Left lung (tissue), 10 donors: Measurements from ENCODE around the gene TRIM41. TPM values are rescaled to one million over a fixed set of nuclear protein-coding genes. Genes with fewer than 3 reads are reported as not detected.

ENCODE experiments used
- ATAC-seq: fragments of 200-7000 bp; cut with Tn5 transposase; one replicate; pipeline ENCODE4 v1.9.1; 2020; ENCODE audit warnings: moderate library complexity
- DNase-seq, 4 donors: peaks; one replicate each; pipeline ENCODE4 v3.0.0-alpha.2; 2013 to 2020
- H3K27ac ChIP-seq, 2 donors: fragments of 200-600 bp; sonication (generic) in 1 of 2; one replicate each; pipeline versions ENCODE4 v1.5.0 to v1.8.0; 2020 to 2021
- H3K27me3 ChIP-seq, 2 donors: fragments of 200-600 bp; sonication (generic) in 1 of 2; one replicate each; pipeline versions ENCODE4 v1.5.0 to v1.8.0; 2020 to 2021
- H3K36me3 ChIP-seq, 2 donors: fragments of 200-600 bp; sonication (generic) in 1 of 2; one replicate each; pipeline versions ENCODE4 v1.5.0 to v1.8.0; 2020 to 2021
- H3K4me1 ChIP-seq, 2 donors: fragments of 200-600 bp; one replicate each; pipeline ENCODE4 v1.8.0; 2021
- H3K4me3 ChIP-seq, 2 donors: fragments of 200-600 bp; sonication (generic) in 1 of 2; one replicate each; pipeline versions ENCODE4 v1.5.0 to v1.8.0; 2020 to 2021; ENCODE audit warnings: mild to moderate bottlenecking in 1 of 2
- H3K9me3 ChIP-seq, 2 donors: fragments of 200-600 bp; sonication (generic) in 1 of 2; one replicate each; pipeline versions ENCODE4 v1.5.0 to v1.8.0; 2020 to 2021
- CTCF ChIP-seq, 2 donors: fragments of 200-600 bp; sonication (generic) in 1 of 2; IDR thresholded peaks; one replicate each; pipeline versions ENCODE4 v1.5.0 to v1.8.0; 2021; ENCODE audit warnings: antibody characterized with exemption in 2 of 2
- intact Hi-C, 2 donors: fragments of 100-400 bp; cut with DNase I; formaldehyde crosslinking; loops; one replicate each; pipeline versions ENCODE4 v1.11.2 to v1.14.2; 2022
- polyA plus RNA-seq, 6 donors: library from polyadenylated mRNA; unstranded; fragments of 120-200 nt; gene quantifications; one replicate each; pipeline ENCODE4 v1.2.1, GENCODE V29; 2013; ENCODE audit not compliant: insufficient read length in 6 of 6
- total RNA-seq, 2 donors: library from RNA; stranded (reverse); fragmentation: NEBNext Ultra II Directional; extraction: Animal tissue kit (Norgen Biotek cat#: 25700); gene quantifications; one replicate each; pipeline ENCODE4 v1.2.1, GENCODE V29; 2021
- donor health status: DM: no; HTN: yes; CAD: no.
- donor health status: DM: no; HTN: no; CAD: no.

The TRIM41 gene
- total and polyA plus RNA-seq, 8 donors: 24.2 to 27.6 (median 26.1) TPM

- Histone ChIP-seq H3K4me1 (peaks cover 0 to 9% of the 10 kb centered on the region in 2 donors), H3K36me3 (peaks cover 18 to 94% of the 10 kb centered on the region in 2 donors), H3K27me3 (no peaks in the 10 kb centered on the region), H3K4me3 (no peak overlapping the region), H3K9me3 (no peaks in the 10 kb centered on the region), H3K27ac (no peak overlapping the region)
- DNase-seq (no peak), ATAC-seq (no peak)
- no peak for TF ChIP-seq CTCF (IDR thresholded peaks at IDR 0.05)
- intact Hi-C loops: no loop called here
Measured at GRCh38 chr5:181234455-181235306, 11.6 kb downstream of the TRIM41 start.

- no peak overlapping the region for H3K27ac ChIP-seq
- ATAC-seq (no peak), DNase-seq (no peak)
- no peaks in the 10 kb centered on the region for H3K9me3 ChIP-seq
- H3K36me3 ChIP-seq: peaks cover 18 to 100% of the 10 kb centered on the region in 2 donors
- intact Hi-C loops: no loop called here
- H3K4me3 ChIP-seq: no peak overlapping the region
- TF ChIP-seq CTCF (IDR thresholded peaks at IDR 0.05): no peak
- peaks cover 0 to 9% of the 10 kb centered on the region in 2 donors for H3K4me1 ChIP-seq
- no peaks in the 10 kb centered on the region for H3K27me3 ChIP-seq
Measured at GRCh38 chr5:181235323-181235688, 12.2 kb downstream of the TRIM41 start.

- ATAC-seq (no peak), DNase-seq (no peak)
- H3K27me3 ChIP-seq: no peaks in the 10 kb centered on the region
- H3K9me3 ChIP-seq: no peaks in the 10 kb centered on the region
- H3K27ac ChIP-seq: no peak overlapping the region
- H3K4me3 ChIP-seq: no peak overlapping the region
- intact Hi-C loops: no loop called here
- no peak for TF ChIP-seq CTCF (IDR thresholded peaks at IDR 0.05)
- H3K4me1 ChIP-seq: peaks cover 0 to 11% of the 10 kb centered on the region in 2 donors
- peaks cover 18 to 100% of the 10 kb centered on the region in 2 donors for H3K36me3 ChIP-seq
Measured at GRCh38 chr5:181235689-181236366, 12.7 kb downstream of the TRIM41 start.

- TF ChIP-seq CTCF (IDR thresholded peaks at IDR 0.05): no peak
- DNase-seq (no peak), ATAC-seq (no peak)
- Histone ChIP-seq H3K27me3 (no peaks in the 10 kb centered on the region), H3K4me3 (no peak overlapping the region), H3K4me1 (peaks cover under 1 to 18% of the 10 kb centered on the region in 2 donors), H3K36me3 (peaks cover 18 to 100% of the 10 kb centered on the region in 2 donors), H3K27ac (no peak overlapping the region), H3K9me3 (no peaks in the 10 kb centered on the region)
- intact Hi-C loops: no loop called here
Measured at GRCh38 chr5:181236471-181236870, 13.4 kb downstream of the TRIM41 start.

- H3K27ac ChIP-seq: no peak overlapping the region
- H3K27me3 ChIP-seq: no peaks in the 10 kb centered on the region
- DNase-seq (no peak), ATAC-seq (no peak)
- H3K4me3 ChIP-seq: no peak overlapping the region
- peaks cover 18 to 100% of the 10 kb centered on the region in 2 donors for H3K36me3 ChIP-seq
- H3K9me3 ChIP-seq: no peaks in the 10 kb centered on the region
- no peak for TF ChIP-seq CTCF (IDR thresholded peaks at IDR 0.05)
- peaks cover 7 to 24% of the 10 kb centered on the region in 2 donors for H3K4me1 ChIP-seq
- intact Hi-C loops: no loop called here
Measured at GRCh38 chr5:181236954-181237641, 14.0 kb downstream of the TRIM41 start.
